ENCODE measurements around the gene IGBP1.

DNA sequence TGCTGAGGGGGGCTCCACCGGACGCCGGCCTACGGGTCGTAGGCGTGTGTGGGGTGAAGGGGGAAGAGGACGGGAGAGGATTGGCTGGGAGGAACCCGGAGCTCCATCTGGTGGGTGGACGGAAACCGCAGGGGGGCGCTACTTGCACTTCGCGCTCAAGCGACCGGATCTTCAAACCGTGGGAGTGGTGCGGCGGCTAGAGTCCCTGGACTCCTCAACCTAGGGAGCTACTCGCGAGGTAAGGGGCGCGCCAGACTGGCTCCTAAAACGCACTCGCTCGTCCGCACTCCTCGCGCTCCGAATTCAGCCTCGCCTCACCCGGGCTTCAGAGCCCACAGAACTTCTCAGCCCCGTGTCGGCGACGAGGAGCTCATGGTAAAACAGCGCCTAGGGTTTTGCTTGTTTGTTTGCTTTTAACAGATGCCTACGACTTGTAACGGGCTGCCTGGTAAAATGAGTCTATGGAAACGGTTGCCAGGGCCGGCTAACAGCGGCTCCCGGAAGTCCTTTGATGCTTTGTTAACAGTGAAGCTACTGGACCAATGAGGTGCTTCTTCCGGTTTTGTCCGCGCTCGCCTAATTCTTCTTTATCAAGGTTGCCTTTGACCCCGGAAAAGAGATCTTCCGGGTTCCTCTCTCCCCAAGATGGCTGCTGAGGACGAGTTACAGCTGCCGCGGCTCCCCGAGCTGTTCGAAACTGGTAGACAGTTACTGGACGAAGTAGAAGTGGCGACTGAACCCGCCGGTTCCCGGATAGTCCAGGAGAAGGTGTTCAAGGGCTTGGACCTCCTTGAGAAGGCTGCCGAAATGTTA is at the start of gene IGBP1:
- TF ChIP-seq, protein P1, sequence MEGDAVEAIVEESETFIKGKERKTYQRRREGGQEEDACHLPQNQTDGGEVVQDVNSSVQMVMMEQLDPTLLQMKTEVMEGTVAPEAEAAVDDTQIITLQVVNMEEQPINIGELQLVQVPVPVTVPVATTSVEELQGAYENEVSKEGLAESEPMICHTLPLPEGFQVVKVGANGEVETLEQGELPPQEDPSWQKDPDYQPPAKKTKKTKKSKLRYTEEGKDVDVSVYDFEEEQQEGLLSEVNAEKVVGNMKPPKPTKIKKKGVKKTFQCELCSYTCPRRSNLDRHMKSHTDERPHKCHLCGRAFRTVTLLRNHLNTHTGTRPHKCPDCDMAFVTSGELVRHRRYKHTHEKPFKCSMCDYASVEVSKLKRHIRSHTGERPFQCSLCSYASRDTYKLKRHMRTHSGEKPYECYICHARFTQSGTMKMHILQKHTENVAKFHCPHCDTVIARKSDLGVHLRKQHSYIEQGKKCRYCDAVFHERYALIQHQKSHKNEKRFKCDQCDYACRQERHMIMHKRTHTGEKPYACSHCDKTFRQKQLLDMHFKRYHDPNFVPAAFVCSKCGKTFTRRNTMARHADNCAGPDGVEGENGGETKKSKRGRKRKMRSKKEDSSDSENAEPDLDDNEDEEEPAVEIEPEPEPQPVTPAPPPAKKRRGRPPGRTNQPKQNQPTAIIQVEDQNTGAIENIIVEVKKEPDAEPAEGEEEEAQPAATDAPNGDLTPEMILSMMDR (IDR thresholded peaks at IDR 0.05): no peak
- no peak for TF ChIP-seq TEAD4 (CRISPR knock-in tag; IDR thresholded peaks at IDR 0.05)
- no peak for TF ChIP-seq CREM (CRISPR knock-in tag; IDR thresholded peaks at IDR 0.05)
- no peak for TF ChIP-seq USF1 (CRISPR knock-in tag; IDR thresholded peaks at IDR 0.05)
- TF ChIP-seq PRRX2 (CRISPR knock-in tag; IDR thresholded peaks at IDR 0.05): no peak
- TF ChIP-seq ZNF512 (CRISPR knock-in tag; IDR thresholded peaks at IDR 0.05; ENCODE audit: borderline replicate concordance): no peak
- TF ChIP-seq, protein P2, sequence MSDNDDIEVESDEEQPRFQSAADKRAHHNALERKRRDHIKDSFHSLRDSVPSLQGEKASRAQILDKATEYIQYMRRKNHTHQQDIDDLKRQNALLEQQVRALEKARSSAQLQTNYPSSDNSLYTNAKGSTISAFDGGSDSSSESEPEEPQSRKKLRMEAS (CRISPR knock-in tag; IDR thresholded peaks at IDR 0.05): no peak
- no peak for TF ChIP-seq ZNF416 (CRISPR knock-in tag; IDR thresholded peaks at IDR 0.05)
- TF ChIP-seq FOXK1 (CRISPR knock-in tag; IDR thresholded peaks at IDR 0.05): no peak
- no peak for TF ChIP-seq ZNF219 (CRISPR knock-in tag; IDR thresholded peaks at IDR 0.05; ENCODE audit: borderline replicate concordance)
- no peak for TF ChIP-seq ZNF232 (CRISPR knock-in tag; IDR thresholded peaks at IDR 0.05)
- no peak for TF ChIP-seq CBFB (CRISPR knock-in tag; IDR thresholded peaks at IDR 0.05; ENCODE audit: low read depth)

All from WTC11 (cell line).